NCI-H460 (cell line): Measurements from ENCODE around the gene TRIM2. TPM values are rescaled to one million over a fixed set of nuclear protein-coding genes. Genes with fewer than 3 reads are reported as not detected.
"Not testable (repeated sequence)": the region's sequence is repeated elsewhere in the genome, so short reads cannot be mapped to it uniquely, and the experiment has no call there.

ENCODE experiments used
- DNase-seq: peaks from one replicate; pipeline ENCODE4 v3.0.0-alpha.2; 2016; ENCODE audit warnings: low read depth; ENCODE audit errors: extremely low read depth
- polyA plus RNA-seq: library from polyadenylated mRNA; depleted of rRNA; stranded (reverse); fragments of >200 nt; gene quantifications from 2 replicates; pipeline ENCODE4 v1.2.3, GENCODE V29; 2014; cell fraction: nucleus; rRNA removed
- total RNA-seq: library from RNA; depleted of rRNA; stranded (reverse); fragments of >200 nt; shearing (Covaris generic); gene quantifications from 2 replicates; pipeline ENCODE4 v1.2.3, GENCODE V29; 2014; rRNA removed

TRIM2 gene
- total RNA-seq, result 73.0 and 73.1 TPM in 2 replicates
- 22.8 and 35.8 TPM in 2 replicates for polyA plus RNA-seq

DNA sequence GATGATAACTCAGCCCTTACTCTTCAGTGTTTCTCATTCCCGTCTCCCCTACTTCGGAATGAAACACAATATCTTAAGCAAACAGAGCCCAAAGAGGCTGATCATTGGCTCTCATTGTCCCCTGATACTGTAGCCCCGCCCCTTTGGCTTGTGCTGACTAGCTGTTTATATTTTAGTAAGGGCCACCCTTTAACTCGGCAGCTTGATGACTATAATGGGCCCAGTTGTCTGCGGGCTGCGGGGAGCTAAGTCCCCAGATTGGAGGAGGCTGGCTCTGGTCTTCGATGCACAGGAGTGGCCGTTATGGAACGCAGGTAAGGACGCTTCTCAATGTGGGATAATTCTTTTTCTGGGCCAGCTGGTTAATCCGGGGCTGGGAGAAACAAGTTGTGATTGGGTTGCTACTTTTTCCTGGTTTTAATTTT is at the start of gene TRIM2:
TSS of gene TRIM2 (plus strand) at position 197 of the 425 bp plus-strand sequence. CDS start at position 285, 88 bp downstream.
- peak; percentile 90 for DNase-seq

DNA sequence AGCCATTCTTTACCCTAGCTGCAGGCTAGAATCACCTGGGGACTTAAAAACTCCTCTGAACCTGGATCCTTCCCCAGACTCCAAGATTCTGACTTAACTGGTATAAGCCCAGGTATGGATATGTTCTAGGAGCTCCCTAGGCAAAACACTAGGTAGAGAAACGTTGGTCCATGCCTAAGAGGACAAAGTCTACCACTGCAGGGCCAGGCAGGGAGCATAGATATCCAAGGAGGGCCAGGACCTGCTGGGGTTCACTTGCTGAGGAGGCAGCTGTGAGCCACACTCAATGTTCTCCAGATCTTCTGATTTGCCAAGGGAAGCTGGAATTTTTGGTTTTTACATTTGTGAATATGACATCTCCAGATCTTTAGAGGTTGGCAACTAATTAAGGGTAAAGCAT is 48.6 kb upstream of the TRIM2 start:
- DNase-seq, result no peak

DNA sequence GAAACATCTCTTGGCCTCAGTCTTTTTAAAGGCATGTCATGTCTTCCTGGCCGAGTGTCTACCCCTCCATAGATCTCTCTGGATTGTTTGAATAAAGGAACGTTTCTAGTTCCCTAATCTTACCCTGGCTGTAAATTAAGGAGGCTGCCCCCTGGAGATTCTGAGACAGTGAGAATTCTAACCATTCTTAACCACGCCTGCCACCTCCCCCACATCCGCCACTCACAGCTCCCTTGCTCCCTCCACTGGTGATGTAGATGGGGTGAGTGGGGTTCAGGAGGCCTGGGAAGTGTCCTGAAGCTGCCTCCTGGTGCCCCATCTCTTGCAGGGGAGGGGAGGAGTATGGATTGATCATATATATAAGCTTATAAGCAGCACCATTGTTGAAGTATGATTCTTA is 48.0 kb upstream of the TRIM2 start:
- DNase-seq, result no peak

DNA sequence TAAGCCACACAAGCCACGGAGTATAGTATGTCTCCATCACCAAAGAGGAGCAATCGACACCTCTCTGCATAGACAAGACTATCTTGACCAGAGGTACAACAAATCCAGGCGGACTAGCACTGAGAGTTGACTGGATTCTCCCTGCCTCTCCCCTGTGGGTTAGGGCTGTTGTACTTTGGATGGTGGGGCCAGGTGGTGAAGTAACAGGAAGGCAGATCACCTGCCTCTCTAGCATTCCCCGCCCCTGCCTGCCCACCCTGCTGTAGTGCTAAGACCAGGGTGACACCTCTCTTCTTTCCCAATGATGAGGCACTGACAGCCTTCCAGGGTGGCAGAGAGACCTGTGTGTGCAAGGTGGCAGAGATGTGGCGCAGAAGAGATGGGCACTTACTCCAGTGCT is 47.5 kb upstream of the TRIM2 start:
- DNase-seq, result no peak

GRCh38 chr4:153159016-153159415 is 45.2 kb upstream of the TRIM2 start:
- no peak for DNase-seq

GRCh38 chr4:153159728-153160221 is 44.5 kb upstream of the TRIM2 start:
- no peak for DNase-seq

- DNase-seq, result no peak
These were observed 43.4 kb upstream of the TRIM2 start for GRCh38 chr4:153160821-153161220.

DNA sequence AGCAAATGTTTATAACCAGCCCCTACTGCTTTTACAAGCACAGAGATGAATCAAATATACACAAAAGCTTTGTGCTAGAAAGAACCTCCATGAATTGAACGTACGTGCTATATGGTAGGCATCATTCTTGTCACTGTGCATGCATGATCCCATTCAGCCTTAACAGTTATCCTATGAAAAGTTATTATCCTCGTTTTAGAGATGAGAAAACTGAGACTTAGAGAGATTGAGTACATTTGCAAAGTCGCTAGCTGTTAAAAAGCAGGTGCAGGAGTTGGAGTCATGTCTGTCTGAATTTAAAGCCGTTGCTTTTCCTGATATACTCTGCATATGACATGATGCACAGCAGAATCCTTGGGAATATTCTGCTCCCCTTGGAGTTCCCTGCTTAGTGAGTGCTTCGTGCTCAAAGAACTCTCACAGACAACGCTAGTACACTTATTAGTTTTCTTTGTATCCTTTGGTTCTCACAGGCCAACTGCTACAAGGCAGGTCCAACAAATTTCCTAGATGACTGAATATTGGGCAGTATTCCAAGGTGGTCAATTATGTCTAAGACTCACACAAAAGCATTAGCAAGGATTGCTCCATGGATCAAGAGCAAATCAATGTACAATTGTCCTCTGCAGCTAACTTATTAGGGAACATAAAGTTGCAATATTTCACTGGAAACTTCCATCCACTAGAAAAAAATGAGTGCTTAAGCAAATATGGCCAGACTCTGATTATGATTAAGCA is 42.8 kb upstream of the TRIM2 start:
- no peak for DNase-seq

DNA sequence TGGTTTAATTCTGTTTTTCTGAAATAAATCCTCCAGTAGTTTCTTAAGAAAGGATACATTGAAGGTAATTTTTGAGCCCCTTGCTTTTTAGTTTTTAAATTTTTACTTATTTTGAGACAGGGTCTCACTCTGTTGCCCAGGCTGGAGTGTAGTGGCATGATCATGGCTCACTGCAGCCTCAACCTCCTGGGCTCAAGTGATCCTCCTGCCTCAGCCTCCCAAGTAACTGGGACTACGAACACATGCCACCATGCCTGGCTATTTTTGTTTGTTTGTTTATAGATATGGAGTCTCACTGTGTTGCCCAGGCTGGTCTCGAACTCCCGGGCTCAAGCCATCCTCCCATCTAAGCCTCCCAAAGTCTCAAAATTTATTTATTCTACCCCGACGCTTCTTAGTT is 39.0 kb upstream of the TRIM2 start:
- DNase-seq, result not testable (repeated sequence)

- DNase-seq, result no peak
These were observed 37.3 kb upstream of the TRIM2 start for GRCh38 chr4:153166716-153167501.

GRCh38 chr4:153169776-153170175 is 34.5 kb upstream of the TRIM2 start:
- no peak for DNase-seq

DNA sequence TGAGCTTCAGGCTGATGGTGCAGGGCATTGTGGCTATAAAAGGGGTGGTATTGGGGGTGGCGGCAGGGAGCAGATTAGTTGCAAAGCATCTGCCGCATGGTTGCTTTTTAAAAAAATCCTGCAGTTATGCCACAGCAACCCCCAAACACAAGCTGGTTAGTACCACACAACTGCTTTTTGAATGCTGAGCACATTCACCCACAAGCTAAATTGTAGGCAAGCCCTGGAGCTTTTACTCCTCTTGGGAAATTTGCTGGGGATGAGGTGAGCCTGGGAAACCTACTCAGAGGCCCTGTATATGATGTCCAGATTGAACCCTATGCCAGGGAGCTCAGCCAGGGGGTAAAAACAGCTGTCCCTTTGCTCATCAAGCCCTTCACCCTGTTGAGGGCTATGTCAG is 33.8 kb upstream of the TRIM2 start:
- DNase-seq, result no peak

- no peak for DNase-seq
These were observed 29.2 kb upstream of the TRIM2 start for GRCh38 chr4:153174821-153175567.

DNA sequence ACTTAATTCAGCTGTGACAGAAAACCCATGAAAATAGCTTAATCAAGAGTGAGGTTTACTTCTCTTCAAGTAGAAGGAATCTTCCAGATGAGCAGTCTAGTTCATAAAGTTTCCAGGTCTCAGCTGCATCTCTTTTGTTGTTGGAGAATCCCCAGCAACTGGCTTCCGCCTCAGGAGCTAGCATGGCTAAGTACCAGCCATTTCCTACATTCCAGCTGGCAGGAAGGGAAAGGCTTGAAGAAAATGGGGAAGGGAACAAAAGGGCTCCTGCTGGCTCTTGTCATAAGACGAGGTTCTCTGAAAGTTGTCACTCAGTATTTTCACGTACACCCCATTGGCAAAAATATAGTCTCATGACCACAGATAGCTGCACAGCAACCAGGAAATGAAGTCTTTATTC is 27.3 kb upstream of the TRIM2 start:
- DNase-seq, result no peak

DNA sequence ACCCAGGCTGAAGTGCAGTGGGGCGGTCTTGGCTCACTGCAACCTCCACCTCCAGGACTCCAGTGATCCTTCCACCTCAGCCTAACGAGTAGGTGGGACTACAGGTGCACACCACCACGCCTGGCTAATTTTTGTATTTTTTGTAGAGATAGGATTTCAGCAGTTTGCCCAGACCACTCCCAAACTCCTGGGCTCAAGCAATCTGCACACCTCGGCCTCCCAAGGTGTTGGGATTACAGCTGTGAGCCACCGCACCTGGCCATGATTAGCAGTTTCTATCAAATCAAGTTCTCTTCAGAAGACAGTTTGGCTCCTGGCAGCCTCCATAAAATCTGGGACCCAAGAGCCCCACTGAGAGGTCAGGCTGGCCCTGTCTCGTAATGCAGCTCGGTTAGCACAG is 26.4 kb upstream of the TRIM2 start:
- DNase-seq, result no peak

- no peak for DNase-seq
These were observed 25.1 kb upstream of the TRIM2 start for GRCh38 chr4:153179100-153179499.

DNA sequence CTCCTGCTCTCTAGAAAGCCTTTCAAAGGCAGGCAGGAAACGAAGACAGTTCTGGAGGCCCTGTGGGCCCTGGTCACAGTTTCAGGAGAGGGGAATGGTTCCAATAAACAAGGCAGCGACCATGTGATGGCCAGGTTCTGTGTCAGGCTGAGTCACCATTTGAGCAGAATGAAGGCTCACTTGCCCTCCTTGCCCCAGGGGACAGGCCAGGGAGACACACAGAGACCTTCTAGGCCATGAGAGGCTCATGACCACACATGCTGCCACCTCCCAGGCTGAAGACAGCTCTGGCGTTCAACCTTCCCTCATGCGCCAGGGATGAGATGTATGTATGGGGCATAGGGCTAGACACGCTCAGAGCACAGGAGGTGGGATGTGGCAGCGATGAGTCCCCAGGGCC is 22.9 kb upstream of the TRIM2 start:
- DNase-seq, result no peak

- DNase-seq, result no peak
These were observed 22.5 kb upstream of the TRIM2 start for GRCh38 chr4:153181700-153182099.

DNA sequence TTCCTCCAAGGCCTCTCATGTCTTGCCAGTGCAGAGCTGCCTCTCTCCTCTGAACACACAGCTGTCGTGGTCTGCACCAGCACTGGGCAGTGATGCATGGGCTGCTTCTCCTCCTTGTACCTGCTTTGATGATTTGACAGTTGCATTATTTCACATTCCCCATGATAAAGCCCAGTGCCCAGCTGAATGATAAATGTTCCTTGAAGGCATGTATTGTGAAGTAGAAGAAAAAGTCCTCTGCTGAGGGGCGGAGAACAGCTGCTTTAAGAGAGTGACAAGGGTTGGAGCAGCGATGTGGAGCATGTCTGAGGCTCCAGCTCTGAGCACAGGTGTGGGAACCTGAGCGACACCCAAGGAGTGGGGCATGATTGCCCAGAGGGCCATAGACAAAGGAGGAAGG is 21.1 kb upstream of the TRIM2 start:
- no peak for DNase-seq

- no peak for DNase-seq
These were observed 18.9 kb upstream of the TRIM2 start for GRCh38 chr4:153185331-153185852.
